ENCODE data around the gene ABCC6.
"Not testable (repeated sequence)": the region's sequence is repeated elsewhere in the genome, so short reads cannot be mapped to it uniquely, and the experiment has no call there.

ABCC6 gene

DNA sequence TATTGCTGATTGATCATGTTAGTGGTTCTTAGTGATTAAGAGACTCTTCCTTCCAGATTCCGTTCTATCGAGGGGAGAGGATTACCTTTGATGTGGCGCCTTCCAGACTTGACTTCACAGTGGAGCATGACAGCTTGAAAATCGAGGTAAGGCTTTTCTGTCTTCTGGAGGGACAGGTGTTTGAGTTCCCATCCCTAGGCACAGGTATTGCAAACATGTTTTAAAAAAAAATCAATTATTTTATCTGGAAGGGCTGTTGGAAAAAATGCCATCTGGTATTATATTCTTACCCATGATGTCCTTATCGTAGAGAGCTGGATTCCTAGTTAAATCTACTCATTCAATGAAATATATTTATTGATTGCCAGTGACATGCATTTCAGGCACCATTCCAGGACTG, 29.1 kb upstream of the ABCC6 start:
- not testable (repeated sequence) for H3K9me3 ChIP-seq (ENCODE audit: control insufficient read depth, insufficient read depth, low read length); H3K36me3 ChIP-seq (ENCODE audit: control insufficient read depth, insufficient read depth, low read length); H3K4me1 ChIP-seq (ENCODE audit: control insufficient read depth, insufficient read depth, low read length); H3K4me3 ChIP-seq (ENCODE audit: low read depth, low read length); H3K27me3 ChIP-seq (ENCODE audit: control insufficient read depth, insufficient read depth, low read length); H3K9ac ChIP-seq (ENCODE audit: low read depth, low read length)

DNA sequence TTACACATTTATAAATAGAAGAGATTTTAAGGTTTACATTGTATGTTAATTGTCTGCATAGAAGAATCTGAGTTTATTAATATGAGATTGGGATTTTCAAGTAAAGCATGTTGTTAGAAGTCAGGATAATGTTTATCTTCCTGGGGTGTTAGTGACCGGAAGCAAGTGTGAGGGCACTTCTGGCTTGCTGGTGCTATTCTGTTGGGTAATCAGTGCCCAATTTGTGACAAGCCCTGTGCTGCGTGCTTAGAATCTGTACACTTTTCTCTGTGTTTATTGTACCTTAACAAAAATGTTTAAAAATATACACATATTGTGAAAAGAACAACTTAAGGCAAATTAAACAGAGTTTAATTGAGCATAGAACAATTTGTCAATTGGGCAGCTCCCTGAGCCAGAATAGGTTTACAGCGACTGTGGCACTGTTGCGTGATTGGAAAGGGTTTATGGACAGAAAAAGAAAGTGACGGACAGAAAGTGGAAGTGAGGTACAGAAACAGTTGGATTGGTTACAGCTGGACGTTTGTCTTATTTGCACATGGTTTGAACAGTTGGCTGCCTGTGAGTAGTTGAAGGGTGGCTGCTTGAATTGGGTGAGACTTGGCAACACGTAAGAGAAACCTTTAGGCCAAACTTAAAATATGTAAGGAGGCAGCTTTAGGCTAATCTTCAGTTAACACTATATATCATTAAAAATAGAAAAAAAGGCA, 26.5 kb upstream of the ABCC6 start:
- H3K27me3 ChIP-seq (ENCODE audit: control insufficient read depth, insufficient read depth, low read length); H3K9me3 ChIP-seq (ENCODE audit: control insufficient read depth, insufficient read depth, low read length); H3K9ac ChIP-seq (ENCODE audit: low read depth, low read length); H3K4me1 ChIP-seq (ENCODE audit: control insufficient read depth, insufficient read depth, low read length); H3K4me3 ChIP-seq (ENCODE audit: low read depth, low read length); H3K36me3 ChIP-seq (ENCODE audit: control insufficient read depth, insufficient read depth, low read length): not testable (repeated sequence)

DNA sequence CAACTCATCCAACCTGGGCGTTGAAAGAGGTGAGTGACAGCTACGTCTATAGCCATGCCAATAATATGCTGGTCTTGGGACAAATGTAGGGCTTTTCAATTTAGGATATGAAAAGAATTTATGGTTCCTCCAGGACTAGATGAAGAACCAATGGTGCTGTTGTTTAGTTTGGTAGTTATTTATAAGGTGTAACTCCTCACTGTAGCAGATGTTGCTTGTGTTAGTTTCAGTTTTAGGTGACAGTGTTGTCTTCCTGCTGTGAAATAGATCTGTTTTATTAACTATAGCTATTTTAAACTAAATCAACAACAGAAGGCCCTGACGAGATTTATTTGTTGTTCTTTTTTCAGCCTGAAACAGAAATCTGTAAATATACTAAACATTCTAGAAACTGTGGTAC, 24.1 kb upstream of the ABCC6 start:
- not testable (repeated sequence) for H3K36me3 ChIP-seq (ENCODE audit: control insufficient read depth, insufficient read depth, low read length); H3K4me3 ChIP-seq (ENCODE audit: low read depth, low read length); H3K4me1 ChIP-seq (ENCODE audit: control insufficient read depth, insufficient read depth, low read length); H3K9ac ChIP-seq (ENCODE audit: low read depth, low read length); H3K9me3 ChIP-seq (ENCODE audit: control insufficient read depth, insufficient read depth, low read length); H3K27me3 ChIP-seq (ENCODE audit: control insufficient read depth, insufficient read depth, low read length)

DNA sequence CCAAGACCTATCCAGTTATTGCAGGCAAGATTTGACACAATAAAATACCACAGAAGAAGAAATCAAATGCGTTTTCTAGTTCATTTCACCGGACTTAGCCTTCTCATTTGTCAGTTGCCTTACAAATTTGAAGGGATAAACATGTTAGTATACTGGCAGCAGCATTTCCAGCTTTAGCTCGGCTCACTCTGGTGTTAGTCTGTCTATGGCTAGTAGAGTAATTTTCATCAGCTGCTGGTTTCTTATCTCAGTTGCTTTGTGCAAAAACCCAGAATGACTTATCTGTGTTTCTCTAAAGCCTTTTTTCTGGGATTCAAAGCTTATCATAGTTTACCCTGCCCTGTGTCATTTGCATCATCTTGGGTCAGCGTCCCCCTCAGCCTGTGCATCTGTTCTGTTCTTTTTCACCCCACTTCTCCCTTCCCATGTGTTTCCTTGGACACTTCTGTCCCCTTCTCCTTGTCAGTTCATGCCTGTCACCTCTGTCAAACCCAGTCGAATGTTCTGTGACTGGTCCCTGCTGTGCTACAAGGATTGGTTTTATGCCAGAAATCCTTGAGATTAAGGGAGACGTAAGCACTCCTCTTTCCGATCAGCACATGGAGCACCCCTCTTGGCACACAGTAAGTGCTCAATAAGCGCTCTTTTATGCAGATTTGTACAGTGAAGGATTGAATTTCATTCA, 23.4 kb upstream of the ABCC6 start:
- not testable (repeated sequence) for H3K4me3 ChIP-seq (ENCODE audit: low read depth, low read length); H3K36me3 ChIP-seq (ENCODE audit: control insufficient read depth, insufficient read depth, low read length); H3K4me1 ChIP-seq (ENCODE audit: control insufficient read depth, insufficient read depth, low read length); H3K9ac ChIP-seq (ENCODE audit: low read depth, low read length); H3K9me3 ChIP-seq (ENCODE audit: control insufficient read depth, insufficient read depth, low read length); H3K27me3 ChIP-seq (ENCODE audit: control insufficient read depth, insufficient read depth, low read length)

DNA sequence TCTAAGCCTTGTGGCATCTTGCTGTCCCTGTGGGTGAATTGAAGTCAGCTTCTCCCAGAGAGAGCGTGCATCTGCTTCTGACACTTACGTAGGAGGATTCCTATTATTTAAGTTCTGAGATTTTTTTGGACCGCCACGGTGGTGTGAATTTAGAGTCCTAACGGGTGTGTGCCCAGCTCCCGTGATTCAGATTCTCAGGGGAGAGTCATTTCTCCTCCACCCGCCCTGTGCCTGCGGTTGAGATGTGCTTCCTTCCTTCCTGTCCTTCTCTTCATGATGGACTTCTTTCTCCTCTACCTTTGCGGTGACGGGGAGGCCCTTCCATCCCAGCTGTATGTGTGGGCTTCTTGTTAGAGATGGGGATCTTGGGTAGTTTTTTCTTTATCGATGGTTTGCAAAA, 20.6 kb upstream of the ABCC6 start:
- H3K4me1 ChIP-seq (ENCODE audit: control insufficient read depth, insufficient read depth, low read length); H3K9ac ChIP-seq (ENCODE audit: low read depth, low read length); H3K36me3 ChIP-seq (ENCODE audit: control insufficient read depth, insufficient read depth, low read length): not testable (repeated sequence)

DNA sequence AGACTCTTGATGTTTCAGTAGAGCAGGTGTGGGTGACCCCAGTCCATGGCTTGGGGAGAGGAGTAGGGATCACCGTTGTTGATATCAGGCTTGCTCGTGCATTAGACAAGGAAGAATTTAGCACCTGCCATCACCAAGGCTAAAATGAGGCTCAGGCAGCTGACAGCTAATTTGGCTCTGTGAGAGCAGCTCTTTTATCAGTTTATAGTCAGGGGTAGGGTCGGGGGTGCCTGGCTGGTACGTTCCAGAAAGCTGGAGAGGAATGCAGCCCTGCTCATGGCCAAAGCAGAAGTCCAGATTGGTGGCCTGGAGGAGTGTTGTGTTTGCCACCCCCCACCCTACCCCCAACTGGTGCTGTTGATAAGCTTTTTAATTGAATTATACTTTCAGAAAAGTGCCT, 17.4 kb upstream of the ABCC6 start:
- not testable (repeated sequence) for H3K4me3 ChIP-seq (ENCODE audit: low read depth, low read length); H3K4me1 ChIP-seq (ENCODE audit: control insufficient read depth, insufficient read depth, low read length); H3K9me3 ChIP-seq (ENCODE audit: control insufficient read depth, insufficient read depth, low read length); H3K36me3 ChIP-seq (ENCODE audit: control insufficient read depth, insufficient read depth, low read length); H3K9ac ChIP-seq (ENCODE audit: low read depth, low read length); H3K27me3 ChIP-seq (ENCODE audit: control insufficient read depth, insufficient read depth, low read length)

More for the DNA sequence above, 20.6 kb upstream of the ABCC6 start:
- H3K4me3 ChIP-seq (ENCODE audit: low read depth, low read length); H3K27me3 ChIP-seq (ENCODE audit: control insufficient read depth, insufficient read depth, low read length); H3K9me3 ChIP-seq (ENCODE audit: control insufficient read depth, insufficient read depth, low read length): not testable (repeated sequence)

DNA sequence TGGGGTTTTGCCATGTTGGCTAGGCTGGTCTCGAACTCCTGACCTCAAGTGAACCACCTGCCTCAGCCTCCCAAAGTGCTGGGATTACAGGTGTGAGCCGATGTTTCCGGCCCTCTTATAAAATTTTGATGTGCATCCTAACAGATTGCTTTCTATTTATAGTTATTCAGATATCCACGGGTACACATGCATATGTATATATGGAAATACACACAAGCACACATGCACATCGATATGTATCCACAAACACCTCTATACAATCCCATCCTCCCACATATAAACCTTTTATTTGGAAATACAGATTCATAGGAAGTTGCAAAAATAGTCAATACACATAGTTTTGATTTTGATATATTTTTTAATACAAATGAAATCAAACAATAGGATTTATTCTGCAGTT, 14.4 kb upstream of the ABCC6 start:
- H3K4me3 ChIP-seq (ENCODE audit: low read depth, low read length); H3K36me3 ChIP-seq (ENCODE audit: control insufficient read depth, insufficient read depth, low read length); H3K9ac ChIP-seq (ENCODE audit: low read depth, low read length): not testable (repeated sequence)

DNA sequence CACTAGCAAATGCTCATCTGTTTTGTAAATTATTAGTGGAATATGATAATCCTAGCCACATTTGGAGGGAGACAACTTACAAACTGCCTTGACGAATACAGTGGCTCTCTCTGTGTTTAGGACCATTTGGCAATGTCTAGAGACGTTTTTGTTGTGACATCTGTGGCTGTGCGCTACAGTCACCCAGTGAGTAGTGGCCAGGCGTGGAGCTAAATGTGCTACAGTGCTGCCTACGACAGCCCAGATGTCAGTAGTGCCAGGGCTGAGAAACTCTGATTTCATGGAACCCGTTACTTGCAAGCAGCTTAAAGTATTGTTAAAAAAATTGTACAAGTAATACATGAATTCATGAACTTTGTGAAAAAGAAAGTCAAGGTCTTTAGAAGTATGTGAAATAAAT, 13.8 kb upstream of the ABCC6 start:
- H3K9me3 ChIP-seq (ENCODE audit: control insufficient read depth, insufficient read depth, low read length); H3K4me3 ChIP-seq (ENCODE audit: low read depth, low read length); H3K27me3 ChIP-seq (ENCODE audit: control insufficient read depth, insufficient read depth, low read length); H3K36me3 ChIP-seq (ENCODE audit: control insufficient read depth, insufficient read depth, low read length); H3K4me1 ChIP-seq (ENCODE audit: control insufficient read depth, insufficient read depth, low read length); H3K9ac ChIP-seq (ENCODE audit: low read depth, low read length): not testable (repeated sequence)

More for the DNA sequence above, 14.4 kb upstream of the ABCC6 start:
- H3K27me3 ChIP-seq (ENCODE audit: control insufficient read depth, insufficient read depth, low read length); H3K9me3 ChIP-seq (ENCODE audit: control insufficient read depth, insufficient read depth, low read length); H3K4me1 ChIP-seq (ENCODE audit: control insufficient read depth, insufficient read depth, low read length): not testable (repeated sequence)

DNA sequence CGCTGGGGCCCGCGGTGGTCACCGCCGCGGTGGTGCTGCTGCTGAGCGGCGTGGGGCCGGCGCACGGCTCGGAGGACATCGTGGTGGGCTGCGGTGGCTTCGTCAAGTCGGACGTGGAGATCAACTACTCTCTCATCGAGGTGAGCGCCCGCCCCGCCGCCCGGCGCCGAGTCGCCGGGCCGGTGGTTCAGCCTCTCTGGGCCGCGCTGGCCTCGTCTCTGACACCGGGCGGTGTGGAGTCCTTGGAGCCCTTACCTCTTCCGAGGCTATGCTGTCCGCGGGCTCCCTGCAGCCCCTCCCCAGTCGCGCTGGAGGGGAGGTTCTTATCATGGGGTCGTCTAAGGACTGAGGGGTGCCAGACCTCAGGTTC, 9.4 kb upstream of the ABCC6 start:
- H3K9ac ChIP-seq (ENCODE audit: low read depth, low read length); H3K4me1 ChIP-seq (ENCODE audit: control insufficient read depth, insufficient read depth, low read length); H3K27me3 ChIP-seq (ENCODE audit: control insufficient read depth, insufficient read depth, low read length); H3K36me3 ChIP-seq (ENCODE audit: control insufficient read depth, insufficient read depth, low read length); H3K4me3 ChIP-seq (ENCODE audit: low read depth, low read length); H3K9me3 ChIP-seq (ENCODE audit: control insufficient read depth, insufficient read depth, low read length): not testable (repeated sequence)

DNA sequence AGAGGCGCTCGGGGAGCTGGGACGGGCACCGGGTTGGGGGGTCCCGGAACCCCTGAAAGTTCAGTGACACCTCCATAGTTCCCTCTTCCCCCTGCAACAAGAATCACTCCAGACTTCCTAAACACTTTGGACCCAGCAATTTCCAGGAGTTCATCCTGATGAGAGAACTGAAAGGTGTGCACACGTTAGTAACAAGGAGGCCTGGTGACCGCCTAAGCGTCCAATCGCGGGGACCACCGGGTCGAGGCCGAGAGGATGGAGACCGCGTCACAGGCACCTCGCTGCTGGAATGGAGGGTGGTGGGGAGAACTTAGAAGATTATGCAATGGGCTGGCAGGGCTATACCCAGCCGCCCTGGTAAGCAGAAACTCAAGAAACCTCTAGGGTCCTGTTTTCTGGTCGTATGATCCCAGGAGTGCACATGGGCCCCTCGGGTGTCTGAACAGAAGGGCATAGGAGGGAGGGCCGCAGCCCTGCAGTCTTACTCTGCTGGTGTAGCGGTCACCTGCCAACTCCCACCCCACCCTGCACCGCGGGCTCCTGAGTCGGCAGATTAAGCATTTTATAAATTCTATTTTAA, 458 bp upstream of the ABCC6 start:
- H3K36me3 ChIP-seq (ENCODE audit: control insufficient read depth, insufficient read depth, low read length); H3K4me1 ChIP-seq (ENCODE audit: control insufficient read depth, insufficient read depth, low read length); H3K9ac ChIP-seq (ENCODE audit: low read depth, low read length); H3K9me3 ChIP-seq (ENCODE audit: control insufficient read depth, insufficient read depth, low read length); H3K27me3 ChIP-seq (ENCODE audit: control insufficient read depth, insufficient read depth, low read length): not testable (repeated sequence)
- peak overlapping the region; percentile 19 for H3K4me3 ChIP-seq (ENCODE audit: low read depth, low read length)

DNA sequence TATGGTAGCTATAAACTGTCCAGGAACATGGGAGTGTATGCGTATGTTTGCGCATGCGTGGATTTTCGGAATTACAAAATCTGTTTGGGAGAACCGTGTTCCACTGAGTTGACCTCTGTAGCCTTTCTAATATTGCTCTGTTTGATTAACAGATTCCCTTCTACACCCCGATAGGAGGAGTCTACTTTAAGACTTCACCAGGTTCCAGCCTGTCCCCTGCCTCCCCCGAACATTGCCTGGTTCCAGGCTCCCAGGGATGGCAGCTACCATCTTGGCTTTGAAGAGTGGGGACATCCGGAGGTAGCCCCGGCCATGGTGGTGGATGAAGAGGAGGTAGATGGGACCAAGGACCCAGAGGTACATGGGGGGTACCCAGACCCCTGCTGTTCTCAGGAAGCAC, 1.9 kb downstream of the ABCC6 start:
- H3K9me3 ChIP-seq (ENCODE audit: control insufficient read depth, insufficient read depth, low read length); H3K9ac ChIP-seq (ENCODE audit: low read depth, low read length); H3K4me1 ChIP-seq (ENCODE audit: control insufficient read depth, insufficient read depth, low read length); H3K36me3 ChIP-seq (ENCODE audit: control insufficient read depth, insufficient read depth, low read length); H3K27me3 ChIP-seq (ENCODE audit: control insufficient read depth, insufficient read depth, low read length); H3K4me3 ChIP-seq (ENCODE audit: low read depth, low read length): not testable (repeated sequence)

DNA sequence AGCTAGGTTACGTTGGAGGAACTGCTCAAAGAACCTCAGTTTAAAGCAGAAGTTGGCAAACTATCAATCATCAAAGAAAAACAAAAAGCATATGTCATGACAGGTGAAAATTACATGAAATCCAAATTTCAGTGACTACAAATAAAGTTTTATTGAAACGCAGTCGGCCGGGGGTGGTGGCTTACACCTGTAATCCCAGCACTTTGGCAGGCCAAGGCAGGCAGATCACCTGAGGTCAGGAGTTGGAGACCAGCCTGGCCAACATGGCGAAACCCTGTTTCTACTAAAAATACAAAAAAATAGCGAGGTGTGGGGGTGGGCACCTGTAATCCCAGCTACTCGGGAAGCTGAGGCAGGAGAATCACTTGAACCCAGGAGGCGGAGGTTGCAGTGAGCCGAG, 2.8 kb downstream of the ABCC6 start:
- not testable (repeated sequence) for H3K27me3 ChIP-seq (ENCODE audit: control insufficient read depth, insufficient read depth, low read length); H3K36me3 ChIP-seq (ENCODE audit: control insufficient read depth, insufficient read depth, low read length); H3K4me3 ChIP-seq (ENCODE audit: low read depth, low read length); H3K9me3 ChIP-seq (ENCODE audit: control insufficient read depth, insufficient read depth, low read length); H3K9ac ChIP-seq (ENCODE audit: low read depth, low read length); H3K4me1 ChIP-seq (ENCODE audit: control insufficient read depth, insufficient read depth, low read length)

Data from iPS-15b (cell line).